MM.1S (cell line): ENCODE results near the gene PHF21A.

Experiments used
- DNase-seq: peaks from one replicate; pipeline ENCODE4 v3.0.0-alpha.2; 2015
- H2AFZ ChIP-seq: fragments of 300-600 bp; sonication (generic); 2 replicates; pipeline ENCODE4 v1.6.0; 2016; ENCODE audit warnings: antibody characterized with exemption, low read length
- H3F3A ChIP-seq: fragments of 300-600 bp; sonication (generic); 2 replicates; pipeline ENCODE4 v1.6.1; 2016; ENCODE audit warnings: mild to moderate bottlenecking, antibody characterized with exemption, low read length, moderate library complexity, mixed read lengths; ENCODE audit not compliant: insufficient read depth
- H3K27ac ChIP-seq: fragments of 300-600 bp; sonication (generic); 2 replicates; pipeline ENCODE4 v1.5.1; 2016; ENCODE audit warnings: mild to moderate bottlenecking, low read length
- H3K27me3 ChIP-seq: fragments of 300-600 bp; sonication (generic); replicated peaks from 2 replicates; pipeline ENCODE4 v1.6.0; 2016; ENCODE audit warnings: low read length; ENCODE audit not compliant: insufficient read depth
- H3K36me3 ChIP-seq: fragments of 300-600 bp; sonication (generic); replicated peaks from 2 replicates; pipeline ENCODE4 v1.6.1; 2016; ENCODE audit warnings: mild to moderate bottlenecking, low read length, mixed read lengths; ENCODE audit not compliant: insufficient read depth
- H3K4me1 ChIP-seq: fragments of 300-600 bp; sonication (generic); 2 replicates; pipeline ENCODE4 v1.6.1; 2016; ENCODE audit warnings: low read length, mixed read lengths
- H3K4me2 ChIP-seq: fragments of 300-600 bp; sonication (generic); 2 replicates; pipeline ENCODE4 v1.6.0; 2016; ENCODE audit warnings: low read depth, low read length
- H3K4me3 ChIP-seq: fragments of 300-600 bp; sonication (generic); 2 replicates; pipeline ENCODE4 v1.5.1; 2016; ENCODE audit warnings: low read length, mixed read lengths
- H3K79me2 ChIP-seq: fragments of 300-600 bp; sonication (generic); 2 replicates; pipeline ENCODE4 v1.6.1; 2016; ENCODE audit warnings: mixed run types, low read length, mixed read lengths
- H3K9ac ChIP-seq: fragments of 300-600 bp; sonication (generic); 2 replicates; pipeline ENCODE4 v1.6.1; 2016; ENCODE audit warnings: low read length, mixed read lengths
- H3K9me2 ChIP-seq: fragments of 300-600 bp; sonication (generic); replicated peaks from 2 replicates; pipeline ENCODE4 v1.6.1; 2016; ENCODE audit warnings: mild to moderate bottlenecking, low read length, mixed read lengths; ENCODE audit not compliant: insufficient read depth
- H3K9me3 ChIP-seq: fragments of 300-600 bp; sonication (generic); replicated peaks from 2 replicates; pipeline ENCODE4 v1.6.1; 2016; ENCODE audit warnings: mild to moderate bottlenecking, low read length, mixed read lengths; ENCODE audit not compliant: insufficient read depth
- H4K20me1 ChIP-seq: fragments of 300-600 bp; sonication (generic); 2 replicates; pipeline ENCODE4 v1.6.1; 2016; ENCODE audit warnings: mild to moderate bottlenecking, low read length, moderate library complexity, mixed read lengths; ENCODE audit not compliant: insufficient read depth
- EZH2 ChIP-seq: fragments of 300-600 bp; sonication (generic); optimal IDR thresholded peaks from 2 replicates; pipeline ENCODE3; 2017; ENCODE audit warnings: low read depth, mild to moderate bottlenecking, antibody characterized with exemption, low read length, mixed read lengths
- EZH2phosphoT487 ChIP-seq: fragments of 300-600 bp; sonication (generic); IDR thresholded peaks from 2 replicates; pipeline ENCODE4 v1.6.1; 2018; ENCODE audit warnings: antibody characterized with exemption, low read length
- TF ChIP-seq, protein P1 (sequence below): fragments of 300-600 bp; sonication (generic); IDR thresholded peaks from 2 replicates; pipeline ENCODE4 v1.5.1; 2016; ENCODE audit warnings: antibody characterized with exemption, low read length, mixed read lengths

The PHF21A gene

DNA sequence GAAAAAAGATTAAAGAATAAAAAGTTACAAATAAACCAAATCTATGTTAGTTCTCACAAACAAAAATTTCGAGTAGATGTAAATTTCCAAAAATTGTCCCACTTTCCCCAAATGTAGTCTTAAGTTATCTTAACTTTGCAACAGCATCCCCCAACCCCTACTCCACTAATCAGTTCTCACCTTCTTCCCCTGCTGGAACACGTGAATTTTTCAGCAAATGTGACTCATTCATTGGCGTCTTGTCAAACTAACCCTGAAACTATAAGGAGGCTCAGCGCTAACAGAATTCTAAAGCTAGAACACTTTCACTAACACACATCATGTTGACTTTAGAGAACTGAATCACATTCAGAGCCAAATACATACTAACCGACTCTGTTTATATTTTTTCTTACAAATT, 46.1 kb downstream of the PHF21A start:
- Histone ChIP-seq H3K36me3 (peaks cover 3% of the 10 kb centered on the region; the same call in 1 of the 2 replicates), H2AFZ (no peak overlapping the region), H3K4me3 (no peak overlapping the region), H3F3A (no peaks in the 10 kb centered on the region), H3K4me1 (no peaks in the 10 kb centered on the region), H4K20me1 (no peaks in the 10 kb centered on the region), H3K4me2 (no peak overlapping the region), H3K27me3 (no peaks in the 10 kb centered on the region), H3K9ac (no peak overlapping the region), H3K27ac (no peak overlapping the region), H3K9me2 (no peaks in the 10 kb centered on the region), H3K79me2 (no peaks in the 10 kb centered on the region), H3K9me3 (no peaks in the 10 kb centered on the region)
- TF ChIP-seq EZH2phosphoT487: no peak
- TF ChIP-seq, protein P1, sequence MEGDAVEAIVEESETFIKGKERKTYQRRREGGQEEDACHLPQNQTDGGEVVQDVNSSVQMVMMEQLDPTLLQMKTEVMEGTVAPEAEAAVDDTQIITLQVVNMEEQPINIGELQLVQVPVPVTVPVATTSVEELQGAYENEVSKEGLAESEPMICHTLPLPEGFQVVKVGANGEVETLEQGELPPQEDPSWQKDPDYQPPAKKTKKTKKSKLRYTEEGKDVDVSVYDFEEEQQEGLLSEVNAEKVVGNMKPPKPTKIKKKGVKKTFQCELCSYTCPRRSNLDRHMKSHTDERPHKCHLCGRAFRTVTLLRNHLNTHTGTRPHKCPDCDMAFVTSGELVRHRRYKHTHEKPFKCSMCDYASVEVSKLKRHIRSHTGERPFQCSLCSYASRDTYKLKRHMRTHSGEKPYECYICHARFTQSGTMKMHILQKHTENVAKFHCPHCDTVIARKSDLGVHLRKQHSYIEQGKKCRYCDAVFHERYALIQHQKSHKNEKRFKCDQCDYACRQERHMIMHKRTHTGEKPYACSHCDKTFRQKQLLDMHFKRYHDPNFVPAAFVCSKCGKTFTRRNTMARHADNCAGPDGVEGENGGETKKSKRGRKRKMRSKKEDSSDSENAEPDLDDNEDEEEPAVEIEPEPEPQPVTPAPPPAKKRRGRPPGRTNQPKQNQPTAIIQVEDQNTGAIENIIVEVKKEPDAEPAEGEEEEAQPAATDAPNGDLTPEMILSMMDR: no peak
- TF ChIP-seq EZH2: no peak
- no peak for DNase-seq

DNA sequence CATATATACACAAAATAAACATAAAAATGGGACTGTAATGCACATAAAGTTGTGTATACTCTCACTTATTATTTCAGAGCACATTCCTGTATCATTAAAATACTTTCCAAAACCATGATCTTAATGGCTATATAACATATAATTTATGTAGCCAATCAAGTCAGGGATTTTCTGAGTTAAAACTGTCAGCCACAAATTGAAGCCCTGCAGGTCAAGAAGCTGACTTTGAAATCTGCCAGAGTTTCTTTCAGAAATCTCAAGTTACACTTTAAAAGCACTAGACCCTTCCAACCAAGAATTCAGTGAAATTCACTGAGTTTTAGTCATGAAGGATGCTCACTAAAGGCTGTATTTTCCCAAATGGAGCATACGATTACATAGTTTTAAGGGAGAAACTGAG, 47.6 kb downstream of the PHF21A start:
- H3K79me2 ChIP-seq: no peaks in the 10 kb centered on the region
- H4K20me1 ChIP-seq: no peaks in the 10 kb centered on the region
- no peaks in the 10 kb centered on the region for H3K4me1 ChIP-seq
- DNase-seq: no peak
- no peak overlapping the region for H3K4me3 ChIP-seq
- no peaks in the 10 kb centered on the region for H3K9me2 ChIP-seq
- no peak overlapping the region for H3K4me2 ChIP-seq
- no peaks in the 10 kb centered on the region for H3K9me3 ChIP-seq
- H3K27me3 ChIP-seq: no peaks in the 10 kb centered on the region
- no peak overlapping the region for H2AFZ ChIP-seq
- no peak overlapping the region for H3K9ac ChIP-seq
- peaks cover 3% of the 10 kb centered on the region; the same call in 1 of the 2 replicates for H3K36me3 ChIP-seq
- H3K27ac ChIP-seq: no peak overlapping the region
- no peaks in the 10 kb centered on the region for H3F3A ChIP-seq
- no peak for TF ChIP-seq EZH2
- TF ChIP-seq, protein P1: no peak

DNA sequence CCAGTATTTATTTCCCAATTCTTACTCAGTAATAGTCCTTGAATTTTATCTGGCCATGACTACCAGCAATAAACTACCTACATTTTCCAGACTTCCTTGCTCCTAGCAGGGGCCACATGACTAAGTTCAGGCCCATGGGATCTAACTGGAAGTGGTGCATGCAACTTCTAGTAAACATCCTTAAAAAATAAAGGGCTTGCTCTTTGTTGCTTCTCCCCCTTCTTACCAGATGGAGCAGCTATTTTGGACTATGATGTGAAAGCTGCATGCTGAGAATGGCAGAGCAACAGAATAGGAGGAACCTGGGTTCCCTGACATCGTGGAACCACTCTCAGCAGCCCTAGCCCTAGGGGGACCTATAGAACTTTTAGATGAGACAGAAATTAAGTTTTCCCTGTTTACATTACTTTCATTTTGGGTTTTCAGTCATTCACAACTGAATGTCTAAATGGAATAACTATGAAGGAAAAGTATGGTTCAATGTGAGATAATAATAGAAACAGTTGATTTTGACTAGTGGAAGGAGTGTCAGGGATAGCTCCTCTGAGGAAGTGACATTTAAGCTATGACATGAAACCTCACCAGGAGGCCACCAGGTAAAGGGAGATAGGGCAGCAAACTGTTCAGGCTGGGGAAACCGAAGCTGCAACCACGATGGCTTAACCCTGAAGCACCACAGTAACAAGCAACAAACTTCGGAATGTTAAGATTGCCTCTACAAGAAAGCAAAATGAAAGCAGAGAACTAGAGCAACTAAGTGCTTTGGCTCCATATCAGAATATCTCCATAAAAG, 48.9 kb downstream of the PHF21A start:
- TF ChIP-seq, protein P1: no peak
- TF ChIP-seq EZH2phosphoT487 (no peak), EZH2 (no peak)
- Histone ChIP-seq H3K79me2 (no peaks in the 10 kb centered on the region), H3F3A (no peaks in the 10 kb centered on the region), H3K9ac (no peak overlapping the region), H3K36me3 (peaks cover 3% of the 10 kb centered on the region; the same call in 1 of the 2 replicates), H3K9me2 (no peaks in the 10 kb centered on the region), H2AFZ (no peak overlapping the region), H3K27me3 (no peaks in the 10 kb centered on the region), H3K4me2 (no peak overlapping the region), H3K4me3 (no peak overlapping the region), H4K20me1 (no peaks in the 10 kb centered on the region), H3K9me3 (no peaks in the 10 kb centered on the region), H3K4me1 (no peaks in the 10 kb centered on the region), H3K27ac (no peak overlapping the region)
- no peak for DNase-seq
